NB4 (cell line): ENCODE data around the gene EIF5A.

Source experiments
- MYC ChIP-seq: IDR thresholded peaks from 2 replicates; pipeline ENCODE4 v1.6.1; 2011; ENCODE audit warnings: low read depth, low read length
- POLR2A ChIP-seq: IDR thresholded peaks from 2 replicates; pipeline ENCODE4 v1.6.1; 2011; ENCODE audit warnings: mild to moderate bottlenecking; ENCODE audit not compliant: insufficient read length; ENCODE audit errors: extremely low read depth

- no peak for TF ChIP-seq MYC
- no peak for TF ChIP-seq POLR2A
These were observed 27.6 kb downstream of the EIF5A start for GRCh38 chr17:7334938-7335538.
